ENCODE data around the gene FITM2.
"Not testable (repeated sequence)": the region's sequence is repeated elsewhere in the genome, so short reads cannot be mapped to it uniquely, and the experiment has no call there.

The FITM2 gene

GRCh38 chr20:44348168-44348659 lies 37.2 kb upstream of the FITM2 start:
- H3K36me3 ChIP-seq = no peaks in the 10 kb centered on the region
- H3K4me1 ChIP-seq = no peaks in the 10 kb centered on the region
- intact Hi-C loops (cut with DNase I; ENCODE audit: low total_unique reads) = no loop called here
- DNase-seq = no peak
- H3K4me3 ChIP-seq = no peak overlapping the region
- TF ChIP-seq CTCF (IDR thresholded peaks at IDR 0.05) = no peak
- H3K27me3 ChIP-seq = peaks cover 0 to 6% of the 10 kb centered on the region in 2 donors
- H3K9me3 ChIP-seq = no peaks in the 10 kb centered on the region
- H3K27ac ChIP-seq = no peak overlapping the region

DNA sequence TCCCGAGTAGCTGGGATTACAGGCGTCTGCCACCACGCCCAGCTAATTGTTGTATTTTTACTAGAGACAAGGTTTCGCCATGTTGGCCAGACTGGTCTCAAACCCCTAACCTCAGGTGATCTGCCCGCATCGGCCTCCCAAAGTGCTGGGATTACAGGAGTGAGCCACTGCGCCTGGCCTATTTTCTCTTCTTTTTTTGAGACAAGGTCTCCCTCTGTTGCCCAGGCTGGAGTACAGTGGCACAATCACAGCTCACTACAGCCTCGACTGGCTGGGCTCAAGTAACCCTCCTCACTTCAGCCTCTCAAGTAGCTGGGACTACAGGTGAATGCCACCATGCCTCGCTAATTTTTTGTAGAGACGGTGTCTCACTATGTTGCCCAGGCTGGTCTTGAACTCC lies 34.9 kb upstream of the FITM2 start:
- H3K36me3 ChIP-seq; DNase-seq; intact Hi-C loops (cut with DNase I; ENCODE audit: low total_unique reads); H3K9me3 ChIP-seq; H3K27me3 ChIP-seq; H3K27ac ChIP-seq; H3K4me3 ChIP-seq; H3K4me1 ChIP-seq: not testable (repeated sequence)

- Histone ChIP-seq H3K4me1 (no peaks in the 10 kb centered on the region), H3K9me3 (no peaks in the 10 kb centered on the region), H3K27me3 (peaks cover 0 to 3% of the 10 kb centered on the region in 2 donors), H3K4me3 (no peak overlapping the region), H3K36me3 (no peaks in the 10 kb centered on the region), H3K27ac (no peak overlapping the region)
- no peak for DNase-seq
- intact Hi-C loops (cut with DNase I; ENCODE audit: low total_unique reads) = no loop called here
- TF ChIP-seq CTCF (IDR thresholded peaks at IDR 0.05) = no peak
Measured at GRCh38 chr20:44345147-44345546, 34.1 kb upstream of the FITM2 start.

- no peak for TF ChIP-seq CTCF (IDR thresholded peaks at IDR 0.05)
- intact Hi-C loops (cut with DNase I; ENCODE audit: low total_unique reads) = no loop called here
- Histone ChIP-seq H3K4me1 (no peaks in the 10 kb centered on the region), H3K27me3 (peaks cover 0 to under 1% of the 10 kb centered on the region in 2 donors), H3K9me3 (no peaks in the 10 kb centered on the region), H3K27ac (no peak overlapping the region), H3K36me3 (no peaks in the 10 kb centered on the region), H3K4me3 (no peak overlapping the region)
- DNase-seq = no peak
Measured at GRCh38 chr20:44344723-44345122, 33.7 kb upstream of the FITM2 start.

GRCh38 chr20:44343162-44343675 lies 32.2 kb upstream of the FITM2 start:
- no peak overlapping the region for H3K27ac ChIP-seq
- intact Hi-C loops (cut with DNase I; ENCODE audit: low total_unique reads) = no loop called here
- DNase-seq = no peak
- no peak for TF ChIP-seq CTCF (IDR thresholded peaks at IDR 0.05)
- no peaks in the 10 kb centered on the region for H3K36me3 ChIP-seq
- no peaks in the 10 kb centered on the region for H3K4me1 ChIP-seq
- H3K27me3 ChIP-seq = no peaks in the 10 kb centered on the region
- no peak overlapping the region for H3K4me3 ChIP-seq
- no peaks in the 10 kb centered on the region for H3K9me3 ChIP-seq

DNA sequence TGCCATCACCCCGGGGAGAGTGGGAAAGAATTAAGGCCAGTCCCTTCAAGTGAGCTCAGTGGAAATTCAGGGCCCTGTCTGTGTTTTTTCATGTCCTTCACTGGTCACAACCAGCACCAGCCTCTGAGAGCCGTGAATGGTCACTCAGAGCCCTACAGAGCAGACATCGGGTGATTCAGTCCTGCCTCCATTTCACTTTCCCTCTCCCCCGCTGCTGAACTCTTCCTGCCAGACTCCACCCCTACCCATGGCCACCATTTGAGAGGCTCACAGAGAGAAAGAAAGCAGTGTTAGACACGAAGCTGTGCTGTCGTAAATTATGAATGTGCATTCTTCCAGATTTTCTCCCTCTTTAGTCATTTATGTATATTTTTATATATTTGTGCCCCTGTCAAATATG lies 31.2 kb upstream of the FITM2 start:
- Histone ChIP-seq H3K27me3 (peaks cover 0 to 4% of the 10 kb centered on the region in 2 donors), H3K36me3 (no peaks in the 10 kb centered on the region), H3K4me3 (no peak overlapping the region), H3K27ac (no peak overlapping the region), H3K9me3 (no peaks in the 10 kb centered on the region), H3K4me1 (no peaks in the 10 kb centered on the region)
- intact Hi-C loops (cut with DNase I; ENCODE audit: low total_unique reads) = no loop called here
- TF ChIP-seq CTCF (IDR thresholded peaks at IDR 0.05) = no peak
- DNase-seq = no peak

Measured in tibial artery (tissue), 4 donors.